ENCODE data around the gene REG4. TPM values are rescaled to one million over a fixed set of nuclear protein-coding genes. Genes with fewer than 3 reads are reported as not detected.

REG4 gene
- total and polyA plus RNA-seq, 4 donors = 0.08 to 0.19 (median 0.15) TPM; not detected in 1

GRCh38 chr1:119772298-119772697 lies 39.0 kb downstream of the REG4 start:
- H3K27me3 ChIP-seq (ENCODE audit: control insufficient read depth in 4 of 4, insufficient read depth in 4 of 4, low read length in 3 of 4) = no peaks in the 10 kb centered on the region
- H3K4me1 ChIP-seq (ENCODE audit: control insufficient read depth in 4 of 4, insufficient read depth in 4 of 4, low read length in 3 of 4) = peaks cover 5 to 61% (median 40%) of the 10 kb centered on the region in 4 donors
- H3K9me3 ChIP-seq (ENCODE audit: control insufficient read depth in 4 of 4, low read length in 3 of 4) = no peaks in the 10 kb centered on the region
- H3K27ac ChIP-seq (ENCODE audit: low read depth in 1 of 2, low read length in 2 of 2) = peak overlapping the region; percentile 80 to 88
- TF ChIP-seq MAX (IDR thresholded peaks at IDR 0.05) (no peak), ATF3 (IDR thresholded peaks at IDR 0.05) (no peak), JUND (IDR thresholded peaks at IDR 0.05) (no peak), TAF1 (conservative IDR thresholded peaks at IDR 0.05) (no peak), RXRA (IDR thresholded peaks at IDR 0.05) (no peak), RAD21 (IDR thresholded peaks at IDR 0.05) (no peak), HNF4A (conservative IDR thresholded peaks at IDR 0.05) (no peak), FOXA1 (IDR thresholded peaks at IDR 0.05) (no peak)
- no peak overlapping the region for H3K4me3 ChIP-seq (ENCODE audit: low read depth in 1 of 3, low read length in 3 of 3)
- peaks cover 0 to 1% (median 0%) of the 10 kb centered on the region in 4 donors for H3K36me3 ChIP-seq (ENCODE audit: control insufficient read depth in 4 of 4, insufficient read depth in 3 of 4, low read depth in 1 of 4, low read length in 3 of 4)
- no peak for DNase-seq (ENCODE audit: low spot score)
- WGBS = 97% methylated on average over 2 of the region's 2 CpGs
- no peak overlapping the region for H3K9ac ChIP-seq (ENCODE audit: low read depth in 1 of 2, low read length in 2 of 2)

- Histone ChIP-seq H3K27ac (ENCODE audit: low read depth in 1 of 2, low read length in 2 of 2) (peak overlapping the region in 1 of 2 donors; percentile 13), H3K4me3 (ENCODE audit: low read depth in 1 of 3, low read length in 3 of 3) (no peak overlapping the region), H3K9me3 (ENCODE audit: control insufficient read depth in 4 of 4, low read length in 3 of 4) (no peaks in the 10 kb centered on the region), H3K36me3 (ENCODE audit: control insufficient read depth in 4 of 4, insufficient read depth in 3 of 4, low read depth in 1 of 4, low read length in 3 of 4) (peaks cover 0 to 4% (median 0%) of the 10 kb centered on the region in 4 donors), H3K27me3 (ENCODE audit: control insufficient read depth in 4 of 4, insufficient read depth in 4 of 4, low read length in 3 of 4) (no peaks in the 10 kb centered on the region), H3K9ac (ENCODE audit: low read depth in 1 of 2, low read length in 2 of 2) (no peak overlapping the region), H3K4me1 (ENCODE audit: control insufficient read depth in 4 of 4, insufficient read depth in 4 of 4, low read length in 3 of 4) (peaks cover 5 to 61% (median 40%) of the 10 kb centered on the region in 4 donors)
- TF ChIP-seq YY1 (IDR thresholded peaks at IDR 0.05) (no peak), RXRA (IDR thresholded peaks at IDR 0.05) (no peak), EGR1 (IDR thresholded peaks at IDR 0.05; ENCODE audit: low read depth in 2 of 2) (no peak)
- DNase-seq (ENCODE audit: low spot score) = no peak
- WGBS = 57% methylated on average over 3 of the region's 3 CpGs
These were observed 39.5 kb downstream of the REG4 start for GRCh38 chr1:119771770-119772169.

GRCh38 chr1:119771016-119771415 lies 40.2 kb downstream of the REG4 start:
- DNase-seq (ENCODE audit: low spot score) = no peak
- H3K9me3 ChIP-seq (ENCODE audit: control insufficient read depth in 4 of 4, low read length in 3 of 4) = no peaks in the 10 kb centered on the region
- peak overlapping the region in 1 of 2 donors; percentile 13 for H3K27ac ChIP-seq (ENCODE audit: low read depth in 1 of 2, low read length in 2 of 2)
- H3K4me3 ChIP-seq (ENCODE audit: low read depth in 1 of 3, low read length in 3 of 3) = no peak overlapping the region
- no peaks in the 10 kb centered on the region for H3K27me3 ChIP-seq (ENCODE audit: control insufficient read depth in 4 of 4, insufficient read depth in 4 of 4, low read length in 3 of 4)
- peaks cover 5 to 64% (median 40%) of the 10 kb centered on the region in 4 donors for H3K4me1 ChIP-seq (ENCODE audit: control insufficient read depth in 4 of 4, insufficient read depth in 4 of 4, low read length in 3 of 4)
- no peak for TF ChIP-seq MAX (IDR thresholded peaks at IDR 0.05)
- TF ChIP-seq RAD21 (IDR thresholded peaks at IDR 0.05) = peak in 1 of 2 donors; percentile 4
- TF ChIP-seq SP1 (IDR thresholded peaks at IDR 0.05) = no peak
- no peak for TF ChIP-seq TAF1 (conservative IDR thresholded peaks at IDR 0.05)
- H3K36me3 ChIP-seq (ENCODE audit: control insufficient read depth in 4 of 4, insufficient read depth in 3 of 4, low read depth in 1 of 4, low read length in 3 of 4) = peaks cover 0 to 4% (median 0%) of the 10 kb centered on the region in 4 donors
- WGBS = 41% methylated on average over 2 of the region's 2 CpGs
- H3K9ac ChIP-seq (ENCODE audit: low read depth in 1 of 2, low read length in 2 of 2) = no peak overlapping the region

GRCh38 chr1:119768778-119769177 lies 42.5 kb downstream of the REG4 start, which contains the start of gene HMGCS2:
Gene HMGCS2 (minus strand): TSS chr1:119768905. CDS start chr1:119768844, 61 bp downstream.
- no peaks in the 10 kb centered on the region for H3K9me3 ChIP-seq (ENCODE audit: control insufficient read depth in 4 of 4, low read length in 3 of 4)
- H3K27me3 ChIP-seq (ENCODE audit: control insufficient read depth in 4 of 4, insufficient read depth in 4 of 4, low read length in 3 of 4) = no peaks in the 10 kb centered on the region
- WGBS = 25% methylated on average over 8 of the region's 8 CpGs
- H3K27ac ChIP-seq (ENCODE audit: low read depth in 1 of 2, low read length in 2 of 2) = peak within 1 kb of the TSS; percentile 47 to 77
- DNase-seq (ENCODE audit: low spot score) = peak; percentile 64
- H3K9ac ChIP-seq (ENCODE audit: low read depth in 1 of 2, low read length in 2 of 2) = peak within 1 kb of the TSS; percentile 94 to 99
- peaks cover 6 to 59% (median 41%) of the 10 kb centered on the region in 4 donors for H3K4me1 ChIP-seq (ENCODE audit: control insufficient read depth in 4 of 4, insufficient read depth in 4 of 4, low read length in 3 of 4)
- peaks cover 0 to 11% (median 3%) of the 10 kb centered on the region in 4 donors for H3K36me3 ChIP-seq (ENCODE audit: control insufficient read depth in 4 of 4, insufficient read depth in 3 of 4, low read depth in 1 of 4, low read length in 3 of 4)
- H3K4me3 ChIP-seq (ENCODE audit: low read depth in 1 of 3, low read length in 3 of 3) = peak within 1 kb of the TSS; percentile 73 to 92 (median 78)
- peak; percentile 92 to 94 for TF ChIP-seq RXRA (IDR thresholded peaks at IDR 0.05)
- peak; percentile 24 for TF ChIP-seq FOXA1 (IDR thresholded peaks at IDR 0.05)
- TF ChIP-seq SP1 (IDR thresholded peaks at IDR 0.05) = peak; percentile 94
- peak in 1 of 2 donors; percentile 50 for TF ChIP-seq JUND (IDR thresholded peaks at IDR 0.05)
- no peak for TF ChIP-seq NR2F2 (IDR thresholded peaks at IDR 0.05)
- peak in 1 of 2 donors; percentile 21 for TF ChIP-seq EGR1 (IDR thresholded peaks at IDR 0.05; ENCODE audit: low read depth in 2 of 2)
- no peak for TF ChIP-seq CTCF (IDR thresholded peaks at IDR 0.05; ENCODE audit: low read depth, low read length, missing input control)
- TF ChIP-seq RAD21 (IDR thresholded peaks at IDR 0.05) = peak; percentile 37 to 55
- peak; percentile 98 for TF ChIP-seq TAF1 (conservative IDR thresholded peaks at IDR 0.05)
- TF ChIP-seq FOXA2 (IDR thresholded peaks at IDR 0.05) = peak; percentile 73
- peak; percentile 21 for TF ChIP-seq MAX (IDR thresholded peaks at IDR 0.05)
- peak; percentile 90 for TF ChIP-seq YY1 (IDR thresholded peaks at IDR 0.05)
- TF ChIP-seq ZBTB33 (IDR thresholded peaks at IDR 0.05) = peak; percentile 61
- TF ChIP-seq HNF4A (conservative IDR thresholded peaks at IDR 0.05) = peak; percentile 60 to 76
- no peak for TF ChIP-seq GABPA (IDR thresholded peaks at IDR 0.05 in 1 of 2, conservative IDR thresholded peaks at IDR 0.05 in 1 of 2)

All from liver (tissue), 9 donors.